ENCODE data around the gene TMEM185A. TPM values are rescaled to one million over a fixed set of nuclear protein-coding genes. Genes with fewer than 3 reads are reported as not detected.
"Not testable (repeated sequence)": the region's sequence is repeated elsewhere in the genome, so short reads cannot be mapped to it uniquely, and the experiment has no call there.

Gene TMEM185A
- 35.1 TPM for polyA plus RNA-seq (ENCODE audit: insufficient read length)

DNA sequence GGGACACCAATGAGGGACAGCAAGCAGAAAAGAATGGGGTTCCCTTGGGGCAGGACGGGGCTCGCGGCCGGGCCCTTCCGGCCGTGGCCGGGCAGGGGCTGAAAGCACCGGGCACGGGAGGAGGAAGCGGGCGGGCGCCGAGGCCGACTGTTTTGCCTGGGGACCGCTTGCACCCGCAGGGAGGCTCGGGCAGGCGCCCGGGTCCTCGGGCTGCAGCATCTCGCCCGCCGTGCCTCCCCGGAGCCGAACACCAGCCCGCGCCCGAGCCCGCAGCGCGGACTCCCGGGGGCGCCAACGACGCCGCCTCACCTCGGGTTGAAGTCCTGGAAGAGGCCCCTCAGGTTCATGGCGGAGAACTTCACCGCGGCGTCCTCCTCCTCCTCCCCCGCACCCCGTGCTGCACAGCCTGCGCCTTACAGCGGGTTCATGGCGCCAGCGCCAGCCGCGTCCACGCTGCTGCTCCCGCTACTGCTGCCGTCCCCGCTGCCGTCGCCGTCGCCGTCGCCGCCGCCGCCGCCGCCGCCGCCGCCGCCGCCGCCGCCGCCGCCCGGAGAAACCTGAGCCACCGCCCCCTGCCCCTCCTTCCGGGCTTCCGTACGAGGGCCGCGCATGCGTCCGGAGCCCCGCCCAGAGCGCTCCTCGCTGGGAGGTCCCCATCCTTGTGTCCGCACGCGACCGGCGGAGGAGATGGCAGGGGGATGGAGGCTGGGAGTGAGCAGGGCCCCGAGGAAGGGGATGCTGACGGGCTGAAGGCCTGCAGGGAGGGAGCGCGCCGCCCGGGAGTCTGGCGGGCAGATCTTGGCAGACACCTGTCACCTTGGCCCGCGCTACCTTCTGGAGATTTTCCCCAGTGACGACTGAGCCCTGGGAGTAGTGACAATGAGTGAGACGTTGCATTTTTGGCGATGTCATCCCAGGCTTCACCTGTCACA is at the start of gene TMEM185A:
Gene TMEM185A, minus strand, starts transcription at position 559 of the 932 bp plus-strand sequence. Its CDS starts 212 bp downstream, at position 347.
- peak; percentile 70 for DNase-seq

GRCh38 chrX:149681182-149681581 is 49.6 kb upstream of the TMEM185A start:
- DNase-seq: no peak

DNA sequence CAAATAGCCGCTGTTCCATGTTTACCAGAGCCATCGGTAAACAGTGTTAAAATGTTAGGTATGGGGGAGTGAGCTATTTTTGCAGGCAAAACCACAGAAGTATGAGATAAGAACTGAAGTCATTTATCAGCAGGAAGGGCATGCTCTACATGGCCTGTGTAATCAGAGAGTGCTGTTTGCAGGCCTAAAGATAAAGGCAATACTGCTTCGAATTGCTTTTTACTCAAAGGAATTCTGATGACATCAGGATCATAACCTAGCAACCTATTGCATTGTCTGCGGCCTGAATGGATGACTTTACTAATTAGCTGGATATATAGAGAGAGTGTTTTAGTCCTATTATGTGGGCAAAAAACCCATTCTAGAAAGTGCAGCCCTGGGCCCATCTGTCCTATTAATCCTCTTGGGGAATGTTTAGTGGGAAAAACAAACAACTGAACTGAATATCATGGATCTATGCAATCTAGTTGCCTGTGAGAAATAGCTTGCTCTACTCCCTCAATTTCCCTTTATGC is 47.6 kb upstream of the TMEM185A start:
- DNase-seq: not testable (repeated sequence)

GRCh38 chrX:149675554-149675953 is 44.0 kb upstream of the TMEM185A start:
- not testable (repeated sequence) for DNase-seq

- not testable (repeated sequence) for DNase-seq
Measured at GRCh38 chrX:149675088-149675487, 43.5 kb upstream of the TMEM185A start.

- DNase-seq: not testable (repeated sequence)
Measured at GRCh38 chrX:149660613-149661012, 29.0 kb upstream of the TMEM185A start.

DNA sequence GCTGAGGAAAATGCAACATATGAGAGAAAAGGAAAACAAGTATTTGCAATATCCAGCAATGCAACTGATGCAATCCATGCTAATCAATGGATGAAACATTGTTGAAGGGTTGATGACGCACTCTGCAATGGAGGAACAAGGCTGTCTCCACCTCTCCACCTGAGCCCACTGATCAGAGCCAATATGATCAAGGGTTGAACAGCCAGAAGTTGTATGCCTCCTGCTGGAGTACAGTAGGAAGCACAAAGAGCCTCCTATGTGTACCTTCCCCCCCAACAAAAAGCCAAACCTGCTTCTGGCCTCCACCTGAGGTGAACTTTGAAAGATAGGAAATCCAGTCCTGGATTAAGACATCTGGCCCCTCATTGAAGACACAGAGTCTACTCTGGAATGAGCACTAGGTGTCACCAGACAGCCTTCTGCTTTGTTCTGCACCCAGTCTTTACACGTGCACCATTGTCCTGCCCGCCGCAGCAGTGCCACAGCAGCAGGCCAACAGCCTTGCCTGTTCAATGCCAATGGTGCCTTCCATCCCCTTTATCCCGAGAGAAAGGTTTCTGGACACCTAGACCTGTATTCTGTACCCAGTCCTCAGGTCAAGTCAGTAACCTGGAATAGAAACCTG is 24.8 kb upstream of the TMEM185A start:
- not testable (repeated sequence) for DNase-seq

GRCh38 chrX:149652232-149652981 is 20.8 kb upstream of the TMEM185A start:
- DNase-seq: no peak

DNA sequence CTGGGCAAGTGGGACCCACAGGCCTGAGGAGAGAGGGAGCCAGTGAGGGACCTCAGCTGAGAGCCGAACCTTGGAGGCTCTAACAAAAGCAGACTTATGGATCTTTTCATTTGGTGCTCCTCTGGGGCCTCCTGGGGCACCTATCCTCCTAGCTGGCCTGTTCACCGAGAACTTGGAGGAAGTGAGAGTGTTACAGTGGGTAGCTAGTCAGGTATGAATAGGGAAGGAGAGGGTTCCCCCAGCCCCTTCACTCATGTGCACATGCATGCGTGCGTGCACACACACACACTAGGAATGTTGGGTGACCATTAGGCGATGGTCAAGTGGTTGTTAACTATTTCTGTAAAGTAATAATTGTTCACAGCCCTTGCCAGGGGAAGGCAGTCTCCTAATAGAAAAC is 18.6 kb upstream of the TMEM185A start:
- DNase-seq: no peak

DNA sequence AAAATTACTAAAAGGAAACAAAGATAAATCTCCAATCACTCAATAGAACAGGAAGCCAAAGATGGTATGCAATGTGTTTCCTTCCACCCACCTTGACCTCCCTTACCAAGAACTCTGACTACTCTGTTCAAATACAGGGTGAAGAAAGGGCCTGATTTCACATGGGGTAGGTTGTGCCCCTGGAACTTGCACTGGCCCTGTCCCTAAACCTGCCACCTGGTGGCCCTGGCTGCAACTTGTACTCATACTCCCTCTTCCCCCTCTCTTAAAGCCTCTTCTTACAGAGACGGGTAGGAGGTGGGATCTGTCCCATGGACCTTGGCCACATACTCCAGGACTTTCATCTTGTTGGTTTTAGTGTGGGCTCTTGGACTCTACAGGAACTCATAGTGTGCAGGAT is 17.3 kb upstream of the TMEM185A start:
- no peak for DNase-seq

GRCh38 chrX:149647505-149647904 is 15.9 kb upstream of the TMEM185A start:
- DNase-seq: no peak

DNA sequence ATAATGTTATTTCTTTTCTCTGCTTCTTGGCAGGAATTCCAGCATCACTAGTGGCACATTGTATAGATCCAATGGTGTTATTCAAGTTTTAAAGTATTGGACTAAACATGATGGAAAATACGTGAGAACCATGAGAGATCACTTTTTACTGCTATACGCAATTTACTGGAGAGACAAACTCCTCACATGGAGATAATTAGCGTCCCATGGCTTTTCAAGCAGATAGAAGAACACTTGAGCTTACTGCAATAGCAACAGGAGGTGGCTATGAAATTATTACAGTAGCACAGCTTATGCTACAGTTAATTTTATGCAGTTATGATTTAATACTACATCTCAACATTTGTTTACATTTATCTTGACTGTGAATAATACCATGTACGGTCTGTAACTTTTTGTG is 11.9 kb upstream of the TMEM185A start:
- DNase-seq: no peak

DNA sequence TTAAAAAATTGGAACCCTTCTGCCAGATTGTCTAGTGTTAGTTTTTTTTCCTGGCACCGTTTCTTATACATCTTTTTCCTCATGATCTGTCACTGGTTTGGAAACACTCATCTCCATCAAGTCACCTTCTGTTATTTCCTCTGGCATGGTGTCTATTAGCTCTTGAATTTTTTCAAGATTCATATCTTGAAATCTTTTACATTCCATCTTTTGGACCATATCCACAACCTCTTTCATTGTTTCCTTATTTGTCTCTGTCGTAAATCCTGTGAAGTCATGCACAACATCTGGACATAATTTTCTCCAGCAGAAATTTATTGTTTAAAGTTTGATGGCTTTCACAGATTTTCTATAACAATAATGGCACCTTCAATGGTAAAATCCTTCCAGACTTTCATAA is 10.2 kb upstream of the TMEM185A start:
- no peak for DNase-seq

DNA sequence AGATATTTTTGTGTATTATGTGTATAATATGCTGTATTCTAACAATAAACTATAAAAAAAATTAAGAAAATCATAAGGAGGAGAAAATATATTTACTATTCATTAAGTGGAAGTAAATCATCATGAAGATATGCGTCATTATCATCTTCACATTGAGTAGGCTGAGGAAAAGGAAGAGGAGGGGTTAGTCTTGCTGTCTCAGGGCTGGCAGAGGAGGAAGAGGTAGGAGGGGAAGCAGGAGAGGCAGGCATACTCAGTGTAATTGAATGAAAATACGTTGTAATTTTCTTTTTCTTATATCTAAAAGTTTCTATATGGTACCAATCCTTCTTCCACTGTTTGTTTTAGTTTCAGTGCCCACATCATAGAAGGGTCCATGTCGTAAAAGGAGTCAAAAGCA is 9.8 kb upstream of the TMEM185A start:
- no peak for DNase-seq

GRCh38 chrX:149639568-149639967 is 8.0 kb upstream of the TMEM185A start:
- DNase-seq: no peak

DNA sequence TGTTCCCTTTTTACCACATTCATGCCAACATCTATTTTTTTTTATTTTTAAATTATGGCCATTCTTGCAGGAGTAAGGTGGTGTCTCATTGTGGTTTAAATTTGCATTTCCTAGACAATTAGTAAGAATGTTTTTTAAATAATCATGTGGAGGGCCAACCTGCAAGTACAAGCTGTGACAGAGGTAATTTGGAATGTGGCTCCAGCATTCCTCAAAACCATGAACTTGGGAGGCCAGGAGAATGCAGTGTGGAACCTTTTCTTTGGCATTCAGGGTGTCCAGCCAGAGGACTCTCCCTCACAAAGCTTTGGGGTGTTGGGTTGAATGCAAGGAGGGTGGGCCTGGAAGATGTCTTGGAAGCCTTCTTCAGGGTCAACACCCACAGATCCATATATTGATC is 7.3 kb upstream of the TMEM185A start:
- no peak for DNase-seq

- DNase-seq: no peak
Measured at GRCh38 chrX:149633511-149633910, 1.9 kb upstream of the TMEM185A start.

- DNase-seq: peak; percentile 38
Measured at GRCh38 chrX:149630681-149631233, 835 bp downstream of the TMEM185A start.

GRCh38 chrX:149629730-149630387 is 1.7 kb downstream of the TMEM185A start:
- DNase-seq: no peak

GRCh38 chrX:149628768-149629167 is 2.8 kb downstream of the TMEM185A start:
- no peak for DNase-seq

DNA sequence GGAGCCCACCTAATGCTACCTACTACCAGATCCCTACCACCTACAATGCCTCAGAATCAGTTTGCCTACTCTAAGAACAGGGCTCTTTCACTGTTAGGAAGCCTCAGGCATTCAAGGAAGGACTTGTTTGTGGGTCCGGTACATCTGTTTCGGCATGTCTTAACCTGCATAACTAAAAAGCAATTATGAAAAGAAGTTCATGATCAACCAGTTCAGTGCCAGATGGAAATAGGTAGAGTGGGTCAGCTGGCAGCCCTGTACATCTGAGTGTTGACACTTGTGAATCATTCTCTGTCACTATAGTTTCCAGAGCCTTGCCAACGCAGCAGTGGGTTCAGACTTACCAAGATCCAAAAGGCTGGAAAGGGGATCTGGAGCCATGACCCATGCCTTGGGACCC is 3.3 kb downstream of the TMEM185A start:
- no peak for DNase-seq

DNA sequence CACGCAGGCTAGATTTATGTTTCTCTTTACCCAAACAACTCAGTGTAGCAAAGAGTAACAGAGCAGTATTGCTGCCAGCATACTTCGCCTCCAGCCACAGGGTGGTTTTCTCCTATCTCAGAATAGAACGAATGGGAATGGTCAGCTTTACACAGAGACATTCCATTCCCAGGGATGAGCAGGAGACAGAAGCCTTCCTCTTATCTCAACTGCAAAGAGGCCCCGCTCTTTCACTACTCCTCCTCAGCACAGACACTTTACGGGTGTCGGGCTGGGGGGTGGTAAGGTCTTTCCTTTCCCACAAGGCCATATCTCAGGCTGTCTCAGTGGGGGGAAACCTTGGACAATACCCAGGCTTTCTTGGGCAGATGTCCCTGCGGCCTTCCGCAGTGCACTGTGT is 4.8 kb downstream of the TMEM185A start:
- DNase-seq: not testable (repeated sequence)
